K562 (cell line): ENCODE measurements around the gene HAUS7. TPM values are rescaled to one million over a fixed set of nuclear protein-coding genes. Genes with fewer than 3 reads are reported as not detected.

Source experiments
- ATF3 ChIP-seq, 2 experiments: fragments of 450-650 bp in 1 of 2; sonication (generic) in 1 of 2; formaldehyde crosslinking in 1 of 2; IDR thresholded peaks in 1 of 2; conservative IDR thresholded peaks in 1 of 2; 2 replicates each; pipeline versions ENCODE4 v1.6.1 to v1.8.1; 2016 to 2023; ENCODE audit warnings: mild to moderate bottlenecking in 2 of 2, moderate library complexity in 2 of 2, inconsistent platforms in 1 of 2, missing genetic modification reagents in 1 of 2
- CHD2 ChIP-seq: IDR thresholded peaks from 2 replicates; pipeline ENCODE4 v1.6.1; 2011; ENCODE audit warnings: low read depth, low read length
- EP400 ChIP-seq: fragments of 450-650 bp; IDR thresholded peaks from 2 replicates; pipeline ENCODE4 v1.6.1; 2017; ENCODE audit warnings: antibody characterized with exemption, mild to moderate bottlenecking, moderate library complexity
- ERF ChIP-seq: fragments of 450-650 bp; formaldehyde crosslinking; IDR thresholded peaks from 2 replicates; pipeline ENCODE4 v1.4.0; 2020; ENCODE audit warnings: mild to moderate bottlenecking, mixed read lengths
- FUS ChIP-seq: fragments of 200-400 bp; formaldehyde crosslinking; optimal IDR thresholded peaks from 2 replicates; pipeline ENCODE3; 2017; ENCODE audit warnings: low read depth, low read length
- KLF10 ChIP-seq: fragments of 250-450 bp; sonication (Bioruptor Pico); IDR thresholded peaks from 2 replicates; pipeline ENCODE4 v1.6.1; 2021; ENCODE audit warnings: matching md5 sums
- MAFG ChIP-seq: fragments of 450-650 bp; conservative IDR thresholded peaks from 2 replicates; pipeline ENCODE4 v1.6.1; 2016; ENCODE audit warnings: missing genetic modification characterization, missing compliant biosample characterization
- MED1 ChIP-seq: sonication (generic); formaldehyde crosslinking; IDR thresholded peaks from 2 replicates; pipeline ENCODE4 v1.8.1; 2023; ENCODE audit warnings: missing genetic modification reagents, borderline replicate concordance
- MEF2D ChIP-seq: conservative IDR thresholded peaks from 2 replicates; pipeline ENCODE4 v1.6.1; 2016; ENCODE audit warnings: low read depth, missing genetic modification characterization, missing compliant biosample characterization
- NR4A1 ChIP-seq, 2 experiments: fragments of 250-450 bp in 1 of 2; fragments of 450-650 bp in 1 of 2; sonication (Bioruptor Pico) in 1 of 2; IDR thresholded peaks; 2 replicates each; pipeline versions ENCODE4 v1.4.0 to v1.6.1; 2016 to 2020; ENCODE audit warnings: mild to moderate bottlenecking in 2 of 2, missing compliant biosample characterization in 1 of 2, missing genetic modification characterization in 1 of 2, moderate library complexity in 1 of 2
- PHF8 ChIP-seq: fragments of 200-600 bp; sonication (generic); IDR thresholded peaks from 2 replicates; pipeline ENCODE4 v1.6.1; 2012; ENCODE audit warnings: mixed run types, mild to moderate bottlenecking, inconsistent platforms, low read length, moderate library complexity, borderline replicate concordance
- POLR2AphosphoS2 ChIP-seq: IDR thresholded peaks from 2 replicates; pipeline ENCODE4 v1.6.1; 2012; ENCODE audit warnings: low read length, improper control_type of control experiment
- U2AF1 ChIP-seq: fragments of 200-400 bp; formaldehyde crosslinking; optimal IDR thresholded peaks from 2 replicates; pipeline ENCODE3; 2017; ENCODE audit warnings: mild to moderate bottlenecking, low read depth, low read length, moderate library complexity
- ZNF12 ChIP-seq: sonication (generic); formaldehyde crosslinking; IDR thresholded peaks from 2 replicates; pipeline ENCODE4 v1.4.0; 2020; ENCODE audit warnings: mild to moderate bottlenecking, missing genetic modification reagents
- ZNF124 ChIP-seq: sonication (generic); formaldehyde crosslinking; IDR thresholded peaks from 2 replicates; pipeline ENCODE4 v1.8.1; 2022; ENCODE audit warnings: missing genetic modification reagents
- ZNF134 ChIP-seq: fragments of 250-450 bp; sonication (Bioruptor Pico); conservative IDR thresholded peaks from 2 replicates; pipeline ENCODE4 v1.4.0; 2020
- ZNF175 ChIP-seq: fragments of 200-800 bp; sonication (Bioruptor generic); IDR thresholded peaks from 2 replicates; pipeline ENCODE4 v1.6.1; 2016; ENCODE audit warnings: low read depth, mild to moderate bottlenecking, missing genetic modification characterization, missing compliant biosample characterization
- ZNF318 ChIP-seq, 2 experiments: fragments of 450-650 bp; IDR thresholded peaks; 2 replicates each; pipeline ENCODE4 v1.6.1; 2016; ENCODE audit warnings: mild to moderate bottlenecking in 2 of 2, borderline replicate concordance in 1 of 2, low read depth in 1 of 2, moderate library complexity in 1 of 2
- ZNF717 ChIP-seq: fragments of 250-450 bp; sonication (Bioruptor Pico); IDR thresholded peaks from 2 replicates; pipeline ENCODE4 v1.5.0; 2021
- polyA plus RNA-seq, 8 experiments: library from polyadenylated mRNA; depleted of rRNA in 4 of 8; stranded (reverse) in 5 of 8; unstranded in 3 of 8; fragments of >200 nt; fragmentation: Nextera tagmentation in 2 of 8; fragmentation: Illumina TruSeq in 1 of 8; extraction: Ambion mirVana in 2 of 8; extraction: Trizol in 1 of 8; gene quantifications; 2 replicates each; pipeline versions ENCODE4 v1.2.1 to v1.2.3, GENCODE V29; 2011 to 2014; ENCODE audit warnings: inconsistent platforms in 1 of 8, missing spikeins in 1 of 8
- total RNA-seq, 7 experiments: library from RNA; depleted of rRNA in 6 of 7; stranded (reverse); fragments of >200 nt in 6 of 7; fragmentation: Illumina TruSeq in 2 of 7; extraction: Trizol in 2 of 7; gene quantifications; 2 replicates each; pipeline versions ENCODE4 v1.2.1 to v1.2.3, GENCODE V29; 2011 to 2021; ENCODE audit warnings: low replicate concordance in 1 of 7

Gene HAUS7
- total and polyA plus RNA-seq, 9 of the 15 experiments (the other 6 are each of a cell fraction or from before 2014, with no cell fraction given), result 10.0 to 94.9 (median 48.8) TPM

- no peak for TF ChIP-seq ZNF134 (CRISPR knock-in tag)
- TF ChIP-seq CHD2, result no peak
- TF ChIP-seq ERF (CRISPR knock-in tag), result no peak
- no peak for TF ChIP-seq ZNF175 (CRISPR knock-in tag)
- no peak for TF ChIP-seq NR4A1 (CRISPR knock-in tag; IDR thresholded peaks at IDR 0.05)
- TF ChIP-seq NR4A1 (tag; IDR thresholded peaks at IDR 0.05), result no peak
- no peak for TF ChIP-seq FUS
- TF ChIP-seq EP400, result peak; percentile 88
- TF ChIP-seq ZNF717 (CRISPR knock-in tag), result no peak
- no peak for TF ChIP-seq MEF2D (tag)
- TF ChIP-seq MAFG, result no peak
- TF ChIP-seq ZNF318 (IDR thresholded peaks at IDR 0.05; ENCODE audit: borderline replicate concordance in 1 of 2, low read depth in 1 of 2), result no peak
- no peak for TF ChIP-seq POLR2AphosphoS2
- TF ChIP-seq MED1, result no peak
- no peak for TF ChIP-seq ZNF12 (CRISPR knock-in tag)
- TF ChIP-seq U2AF1, result no peak
- no peak for TF ChIP-seq ATF3 (IDR thresholded peaks at IDR 0.05)
- no peak for TF ChIP-seq ATF3 (CRISPR knock-in tag; conservative IDR thresholded peaks at IDR 0.05)
- TF ChIP-seq ZNF124 (CRISPR knock-in tag), result no peak
- TF ChIP-seq KLF10 (CRISPR knock-in tag), result no peak
- peak; percentile 75; the same call in 1 of the 2 replicates for TF ChIP-seq PHF8
Observed at GRCh38 chrX:153470411-153471363, at the start of gene HAUS7 (continued).
